ENCODE measurements around the gene SFRP5. TPM values are rescaled to one million over a fixed set of nuclear protein-coding genes. Genes with fewer than 3 reads are reported as not detected.
A peak's percentile ranks its signal among the peaks of the same experiment; 100 is the strongest.

Gene SFRP5
- total RNA-seq, 4 donors from 2014 or later, result 0.24 to 59.1 TPM; not detected in 2

DNA sequence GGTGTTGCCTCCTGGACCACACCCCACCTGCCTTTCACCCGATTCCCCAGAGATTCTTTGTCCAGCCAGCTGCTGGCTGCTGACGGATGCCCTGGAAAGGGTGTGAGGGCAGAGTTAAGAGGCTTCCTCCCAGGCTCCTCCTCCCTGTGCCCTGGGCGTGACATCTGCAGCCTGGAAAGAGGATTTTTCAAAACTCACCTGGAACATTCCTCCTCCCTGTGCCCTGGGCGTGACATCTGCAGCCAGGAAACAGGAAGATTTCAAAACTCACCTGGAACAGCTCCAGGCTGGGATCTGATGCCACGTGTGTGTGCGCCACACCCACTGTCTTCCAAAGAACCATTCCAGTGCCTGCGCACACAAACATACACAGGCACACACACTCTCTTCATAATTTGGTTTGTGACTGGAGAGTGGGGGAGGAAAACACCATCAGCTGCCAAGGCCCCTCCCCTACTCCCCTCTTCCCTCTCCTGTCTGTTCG is 53.1 kb downstream of the SFRP5 start:
- peak overlapping the region; percentile 72 to 98 for H3K27ac ChIP-seq
- H3K4me1 ChIP-seq, result peaks cover 4 to 17% of the 10 kb centered on the region in 2 donors
- no peak overlapping the region for H3K4me3 ChIP-seq
- H3K9me3 ChIP-seq, result no peaks in the 10 kb centered on the region
- no peak for TF ChIP-seq POLR2A (IDR thresholded peaks at IDR 0.05)
- TF ChIP-seq, protein P1, sequence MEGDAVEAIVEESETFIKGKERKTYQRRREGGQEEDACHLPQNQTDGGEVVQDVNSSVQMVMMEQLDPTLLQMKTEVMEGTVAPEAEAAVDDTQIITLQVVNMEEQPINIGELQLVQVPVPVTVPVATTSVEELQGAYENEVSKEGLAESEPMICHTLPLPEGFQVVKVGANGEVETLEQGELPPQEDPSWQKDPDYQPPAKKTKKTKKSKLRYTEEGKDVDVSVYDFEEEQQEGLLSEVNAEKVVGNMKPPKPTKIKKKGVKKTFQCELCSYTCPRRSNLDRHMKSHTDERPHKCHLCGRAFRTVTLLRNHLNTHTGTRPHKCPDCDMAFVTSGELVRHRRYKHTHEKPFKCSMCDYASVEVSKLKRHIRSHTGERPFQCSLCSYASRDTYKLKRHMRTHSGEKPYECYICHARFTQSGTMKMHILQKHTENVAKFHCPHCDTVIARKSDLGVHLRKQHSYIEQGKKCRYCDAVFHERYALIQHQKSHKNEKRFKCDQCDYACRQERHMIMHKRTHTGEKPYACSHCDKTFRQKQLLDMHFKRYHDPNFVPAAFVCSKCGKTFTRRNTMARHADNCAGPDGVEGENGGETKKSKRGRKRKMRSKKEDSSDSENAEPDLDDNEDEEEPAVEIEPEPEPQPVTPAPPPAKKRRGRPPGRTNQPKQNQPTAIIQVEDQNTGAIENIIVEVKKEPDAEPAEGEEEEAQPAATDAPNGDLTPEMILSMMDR (IDR thresholded peaks at IDR 0.05), result no peak
- no peaks in the 10 kb centered on the region for H3K36me3 ChIP-seq
- intact Hi-C loops (cut with DNase I; ENCODE audit: low total_unique reads), result no loop called here
- peak; percentile 73 to 76 for DNase-seq
- no peaks in the 10 kb centered on the region for H3K27me3 ChIP-seq

- H3K4me3 ChIP-seq, result no peak overlapping the region
- intact Hi-C loops (cut with DNase I; ENCODE audit: low total_unique reads), result no loop called here
- no peaks in the 10 kb centered on the region for H3K9me3 ChIP-seq
- no peak for DNase-seq
- H3K27ac ChIP-seq, result peak overlapping the region; percentile 72 to 98
- H3K4me1 ChIP-seq, result peaks cover 4 to 17% of the 10 kb centered on the region in 2 donors
- TF ChIP-seq POLR2A (IDR thresholded peaks at IDR 0.05), result no peak
- TF ChIP-seq, protein P1 (IDR thresholded peaks at IDR 0.05), result no peak
- no peaks in the 10 kb centered on the region for H3K27me3 ChIP-seq
- H3K36me3 ChIP-seq, result no peaks in the 10 kb centered on the region
Observed at GRCh38 chr10:97718178-97718577, 53.6 kb downstream of the SFRP5 start.

DNA sequence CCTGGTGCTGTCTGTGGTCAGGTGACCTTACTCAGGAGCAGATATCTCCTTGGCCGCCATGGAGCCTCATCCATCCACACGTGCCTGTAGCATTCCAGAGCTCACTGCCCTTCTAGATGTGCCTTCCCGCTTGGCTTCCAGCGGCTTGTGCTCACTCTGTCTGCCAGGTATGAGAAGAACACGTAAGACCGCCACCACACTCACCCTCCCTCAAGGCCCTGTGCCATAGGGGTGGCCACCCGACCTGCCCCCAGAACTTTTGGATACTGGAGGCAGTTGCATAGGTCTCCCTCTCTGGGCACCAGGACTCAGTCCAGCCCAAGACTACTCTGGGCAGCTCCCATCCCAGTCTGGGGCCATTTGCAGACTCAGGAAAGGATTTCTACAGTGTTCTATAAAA is 54.2 kb downstream of the SFRP5 start:
- H3K27me3 ChIP-seq, result no peaks in the 10 kb centered on the region
- H3K4me1 ChIP-seq, result peaks cover 4 to 17% of the 10 kb centered on the region in 2 donors
- H3K27ac ChIP-seq, result peak overlapping the region; percentile 72 to 98
- H3K4me3 ChIP-seq, result no peak overlapping the region
- no peak for DNase-seq
- H3K9me3 ChIP-seq, result no peaks in the 10 kb centered on the region
- intact Hi-C loops (cut with DNase I; ENCODE audit: low total_unique reads), result no loop called here
- TF ChIP-seq, protein P1 (IDR thresholded peaks at IDR 0.05), result no peak
- no peak for TF ChIP-seq POLR2A (IDR thresholded peaks at IDR 0.05)
- no peaks in the 10 kb centered on the region for H3K36me3 ChIP-seq

Other genes starting within 250 kb of the SFRP5 start
- under 1 TPM in 2 of 4 donors, not detected in 2; 0.43 to 0.48 TPM for gene ANKRD2, start 199.2 kb downstream of the SFRP5 start, total RNA-seq
- 1 to 10 TPM in 2 of 4 donors, under 1 TPM in 2; 0.26 to 2.5 (median 0.97) TPM for gene HOGA1, start 187.6 kb downstream of the SFRP5 start, total RNA-seq
- gene C10orf62, start 182.3 kb downstream of the SFRP5 start, total RNA-seq, result not detected
- 10 to 100 TPM in 3 of 4 donors, 1 to 10 TPM in 1; 3.1 to 11.5 (median 10.8) TPM for gene MORN4, start 138.5 kb downstream of the SFRP5 start, total RNA-seq
- gene PI4K2A, start 131.3 kb downstream of the SFRP5 start, total RNA-seq, result 10 to 100 TPM in 3 of 4 donors, 1 to 10 TPM in 1; 5.6 to 14.7 (median 11.9) TPM
- 10 to 100 TPM in 2 of 4 donors, 1 to 10 TPM in 1, under 1 TPM in 1; 0.51 to 15.1 (median 10.8) TPM for gene AVPI1, start 84.8 kb downstream of the SFRP5 start, total RNA-seq
- gene MARVELD1, start 58.3 kb downstream of the SFRP5 start, total RNA-seq, result 100 to 1,000 TPM in 1 of 4 donors, 10 to 100 TPM in 3; 36.9 to 158 (median 59.4) TPM
- gene ZFYVE27, start 34.9 kb downstream of the SFRP5 start, total RNA-seq, result 10 to 100 TPM in 3 of 4 donors, 1 to 10 TPM in 1; 2.8 to 32.3 (median 16.7) TPM
- gene GOLGA7B, start 77.8 kb upstream of the SFRP5 start, total RNA-seq, result 1 to 10 TPM in 1 of 4 donors, under 1 TPM in 1, not detected in 2; 0.09 to 3.1 TPM

All from uterus (tissue), 4 donors.